ENCODE results near the gene OBSL1.
A peak's percentile ranks its signal among the peaks of the same experiment; 100 is the strongest.

Gene OBSL1

GRCh38 chr2:219571311-219572236 is at the start of gene OBSL1:
TSS of gene OBSL1 (minus strand) at chr2:219571539. CDS start at chr2:219571232, 307 bp downstream.
- Histone ChIP-seq H3K4me3 (peak within 1 kb of the TSS; percentile 91), H3K27ac (peak within 1 kb of the TSS; percentile 88 to 93)
- DNase-seq (ENCODE audit: low spot score), result peak; percentile 87
- TF ChIP-seq CTCF (IDR thresholded peaks at IDR 0.05), result no peak

GRCh38 chr2:219620546-219620945 is 49.2 kb upstream of the OBSL1 start:
- Histone ChIP-seq H3K27ac (no peak overlapping the region), H3K4me3 (no peak overlapping the region)
- TF ChIP-seq CTCF (IDR thresholded peaks at IDR 0.05), result no peak
- DNase-seq (ENCODE audit: low spot score), result no peak

GRCh38 chr2:219619235-219619634 is 47.9 kb upstream of the OBSL1 start:
- Histone ChIP-seq H3K4me3 (no peak overlapping the region), H3K27ac (no peak overlapping the region)
- DNase-seq (ENCODE audit: low spot score), result no peak
- TF ChIP-seq CTCF (IDR thresholded peaks at IDR 0.05), result no peak

- no peak for TF ChIP-seq CTCF (IDR thresholded peaks at IDR 0.05)
- no peak for DNase-seq (ENCODE audit: low spot score)
- Histone ChIP-seq H3K27ac (no peak overlapping the region), H3K4me3 (no peak overlapping the region)
Measured at GRCh38 chr2:219618733-219619122, 47.4 kb upstream of the OBSL1 start.

GRCh38 chr2:219616550-219616949 is 45.2 kb upstream of the OBSL1 start:
- no peak for TF ChIP-seq CTCF (IDR thresholded peaks at IDR 0.05)
- H3K4me3 ChIP-seq, result no peak overlapping the region
- DNase-seq (ENCODE audit: low spot score), result no peak
- no peak overlapping the region for H3K27ac ChIP-seq

GRCh38 chr2:219615894-219616293 is 44.6 kb upstream of the OBSL1 start:
- no peak for TF ChIP-seq CTCF (IDR thresholded peaks at IDR 0.05)
- no peak overlapping the region for H3K27ac ChIP-seq
- DNase-seq (ENCODE audit: low spot score), result no peak
- no peak overlapping the region for H3K4me3 ChIP-seq

GRCh38 chr2:219615036-219615435 is 43.7 kb upstream of the OBSL1 start:
- Histone ChIP-seq H3K27ac (no peak overlapping the region), H3K4me3 (no peak overlapping the region)
- no peak for TF ChIP-seq CTCF (IDR thresholded peaks at IDR 0.05)
- no peak for DNase-seq (ENCODE audit: low spot score)
